Measurements from ENCODE around the gene COMMD1.
"Not testable (repeated sequence)": the region's sequence is repeated elsewhere in the genome, so short reads cannot be mapped to it uniquely, and the experiment has no call there.

The COMMD1 gene

GRCh38 chr2:61926531-61927477 lies 21.3 kb downstream of the COMMD1 start:
- no peak for DNase-seq

GRCh38 chr2:61928826-61929461 lies 23.5 kb downstream of the COMMD1 start:
- DNase-seq = no peak

- no peak for DNase-seq
Measured at GRCh38 chr2:61937098-61937497, 31.6 kb downstream of the COMMD1 start.

- DNase-seq = no peak
Measured at GRCh38 chr2:61937886-61938285, 32.4 kb downstream of the COMMD1 start.

- DNase-seq = no peak
Measured at GRCh38 chr2:61938511-61938910, 33.0 kb downstream of the COMMD1 start.

GRCh38 chr2:61943251-61943650 lies 37.8 kb downstream of the COMMD1 start:
- DNase-seq = no peak

- DNase-seq = no peak
Measured at GRCh38 chr2:61946666-61947065, 41.2 kb downstream of the COMMD1 start.

GRCh38 chr2:61948661-61949457 lies 43.4 kb downstream of the COMMD1 start:
- DNase-seq = no peak

GRCh38 chr2:61949458-61949713 lies 43.9 kb downstream of the COMMD1 start:
- no peak for DNase-seq

GRCh38 chr2:61949714-61950560 lies 44.5 kb downstream of the COMMD1 start:
- no peak for DNase-seq

- no peak for DNase-seq
Measured at GRCh38 chr2:61950571-61951315, 45.3 kb downstream of the COMMD1 start.

GRCh38 chr2:61951881-61952280 lies 46.4 kb downstream of the COMMD1 start:
- DNase-seq = no peak

- no peak for DNase-seq
Measured at GRCh38 chr2:61952288-61952687, 46.8 kb downstream of the COMMD1 start.

- DNase-seq = not testable (repeated sequence)
Measured at GRCh38 chr2:61954856-61955255, 49.4 kb downstream of the COMMD1 start.

GRCh38 chr2:61959381-61960293 lies 54.2 kb downstream of the COMMD1 start:
- no peak for DNase-seq

- DNase-seq = no peak
Measured at GRCh38 chr2:61961231-61961901, 55.9 kb downstream of the COMMD1 start.

- no peak for DNase-seq
Measured at GRCh38 chr2:61962095-61962984, 56.9 kb downstream of the COMMD1 start.

GRCh38 chr2:61966087-61966727 lies 60.7 kb downstream of the COMMD1 start:
- no peak for DNase-seq

- no peak for DNase-seq
Measured at GRCh38 chr2:61967262-61967661, 61.8 kb downstream of the COMMD1 start.
